HepG2 (cell line): ENCODE results near the gene SPDYE5. TPM values are rescaled to one million over a fixed set of nuclear protein-coding genes. Genes with fewer than 3 reads are reported as not detected.
A peak's percentile ranks its signal among the peaks of the same experiment; 100 is the strongest.
"Not testable (repeated sequence)": the region's sequence is repeated elsewhere in the genome, so short reads cannot be mapped to it uniquely, and the experiment has no call there.

Experiments used
- ATAC-seq: fragments of 200-7000 bp; cut with Tn5 transposase; 3 replicates; pipeline ENCODE4 v1.9.1; 2020; ENCODE audit warnings: mild to moderate bottlenecking, moderate library complexity
- BruUV-seq: library from RNA; stranded (reverse); fragments of 400-500 nt; replicated peaks from 2 replicates; lab custom pipeline; 2021; lab: Mats Ljungman, UMichigan
- CTCF ChIA-PET: fragments of 300-600 bp; formaldehyde crosslinking; extraction: SDS; loops from one replicate; lab custom pipeline; 2021; ENCODE audit warnings: low total read pairs, inconsistent platforms, low intra/inter-chr PET ratio; lab: Yijun Ruan, JAX
- POLR2A ChIA-PET: fragments of 350-600 bp; sonication (Branson Sonifier 250); formaldehyde crosslinking; loops from one replicate; lab custom pipeline; 2020; ENCODE audit warnings: antibody characterized with exemption, inconsistent platforms; lab: Yijun Ruan, JAX
- DNase-seq: peaks from one replicate; pipeline ENCODE4 v3.0.0-alpha.2; 2015; ENCODE audit warnings: low spot score
- FAIRE-seq: peaks from 3 replicates; lab custom pipeline; 2011; peaks lifted over from hg19 to GRCh38; lab: Jason Lieb, UNC
- H2AFZ ChIP-seq: one replicate; pipeline ENCODE4 v1.6.1; 2011; ENCODE audit warnings: low read length, inconsistent platforms
- H3K27ac ChIP-seq: fragments of 300-600 bp; 3 replicates; pipeline ENCODE4 v1.8.0; 2011; ENCODE audit warnings: mixed run types, mild to moderate bottlenecking, mixed read lengths, low read length, inconsistent platforms; ENCODE audit not compliant: insufficient read depth; ENCODE audit errors: extremely low read length
- H3K27me3 ChIP-seq, 2 experiments: fragments of 200-600 bp in 1 of 2; 2 replicates in 1 of 2; 3 replicates in 1 of 2; pipeline versions ENCODE4 v1.6.0 to v1.8.0; 2011; ENCODE audit warnings: low read length in 2 of 2, mild to moderate bottlenecking in 2 of 2, moderate library complexity in 2 of 2, inconsistent platforms in 1 of 2; ENCODE audit not compliant: insufficient read depth in 2 of 2, control insufficient read depth in 1 of 2
- H3K36me3 ChIP-seq, 2 experiments: fragments of 200-600 bp in 1 of 2; replicated peaks in 1 of 2; 2 replicates in 1 of 2; 3 replicates in 1 of 2; pipeline versions ENCODE4 v1.5.1 to v1.8.0; 2011; ENCODE audit warnings: low read length in 2 of 2, inconsistent platforms in 1 of 2; ENCODE audit not compliant: insufficient read depth in 2 of 2, control insufficient read depth in 1 of 2
- H3K4me1 ChIP-seq: 2 replicates; pipeline ENCODE4 v1.5.1; 2012; ENCODE audit warnings: low read length, inconsistent platforms; ENCODE audit not compliant: insufficient read depth
- H3K4me2 ChIP-seq: 2 replicates; pipeline ENCODE4 v1.6.0; 2011; ENCODE audit warnings: low read depth, low read length, inconsistent platforms
- H3K4me3 ChIP-seq, 3 experiments: fragments of 200-600 bp in 1 of 3; sonication (generic), shearing (Covaris generic) in 1 of 3; replicated peaks in 1 of 3; 2 replicates each; pipeline ENCODE4 v1.5.1; 2011 to 2016; ENCODE audit warnings: low read length in 3 of 3, inconsistent platforms in 2 of 3, low read depth in 2 of 3, mild to moderate bottlenecking in 2 of 3, control low read depth in 1 of 3, mixed read lengths in 1 of 3; ENCODE audit not compliant: insufficient read depth in 1 of 3
- H3K79me2 ChIP-seq: one replicate; pipeline ENCODE4 v1.6.1; 2011; ENCODE audit warnings: low read length, inconsistent platforms; ENCODE audit not compliant: insufficient read depth
- H3K9ac ChIP-seq: 2 replicates; pipeline ENCODE4 v1.6.0; 2011; ENCODE audit warnings: mild to moderate bottlenecking, low read depth, low read length, inconsistent platforms; ENCODE audit not compliant: insufficient read depth
- H3K9me3 ChIP-seq: 2 replicates; pipeline ENCODE4 v1.5.1; 2012; ENCODE audit warnings: mild to moderate bottlenecking, low read length
- H4K20me1 ChIP-seq: 2 replicates; pipeline ENCODE4 v1.6.0; 2011; ENCODE audit warnings: inconsistent platforms, mild to moderate bottlenecking, low read length, moderate library complexity; ENCODE audit not compliant: insufficient read depth
- AKAP8 ChIP-seq: sonication (generic); formaldehyde crosslinking; IDR thresholded peaks from 2 replicates; pipeline ENCODE4 v1.5.1; 2020; ENCODE audit warnings: mild to moderate bottlenecking, missing genetic modification reagents
- EED ChIP-seq: sonication (generic); formaldehyde crosslinking; IDR thresholded peaks from 2 replicates; pipeline ENCODE4 v1.5.0; 2020; ENCODE audit warnings: mild to moderate bottlenecking, missing genetic modification reagents
- ELF4 ChIP-seq: sonication (generic); formaldehyde crosslinking; IDR thresholded peaks from 2 replicates; pipeline ENCODE4 v1.5.0; 2020; ENCODE audit warnings: missing genetic modification reagents, mild to moderate bottlenecking, moderate library complexity, borderline replicate concordance
- TMF1 ChIP-seq: sonication (generic); formaldehyde crosslinking; IDR thresholded peaks from 2 replicates; pipeline ENCODE4 v1.8.1; 2022; ENCODE audit warnings: low read depth, missing genetic modification reagents
- ZBTB3 ChIP-seq: sonication (generic); formaldehyde crosslinking; IDR thresholded peaks from 2 replicates; pipeline ENCODE4 v1.4.0; 2020; ENCODE audit warnings: low read depth, mild to moderate bottlenecking, moderate library complexity, missing genetic modification reagents, borderline replicate concordance
- ZBTB42 ChIP-seq: sonication (generic); formaldehyde crosslinking; IDR thresholded peaks from 2 replicates; pipeline ENCODE4 v1.5.0; 2020; ENCODE audit warnings: mild to moderate bottlenecking, missing genetic modification reagents
- ZNF761 ChIP-seq: sonication (generic); formaldehyde crosslinking; conservative IDR thresholded peaks from 2 replicates; pipeline ENCODE4 v1.4.0; 2020; ENCODE audit warnings: mild to moderate bottlenecking, missing genetic modification reagents
- WGBS: methylation state at CpG from one replicate; pipeline ENCODE4 v1.1.6; 2017; ENCODE audit warnings: low lambda C conversion rate; 5-methylcytosine and 5-hydroxymethylcytosine counted together
- in situ Hi-C: cut with HindIII; loops from 2 replicates; pipeline ENCODE4 v1.10.0; 2017; ENCODE audit warnings: low pct_unique_long_range_greater_than_20kb; ENCODE audit not compliant: extremely low pct_ligation_motif_present
- intact Hi-C: fragments of 100-400 bp; cut with micrococcal nuclease; formaldehyde crosslinking; loops from one replicate; pipeline ENCODE4 v1.10.0; 2022; ENCODE audit not compliant: unreplicated experiment
- polyA plus RNA-seq, 8 experiments: library from polyadenylated mRNA; depleted of rRNA in 3 of 8; stranded (reverse) in 7 of 8; unstranded in 1 of 8; fragments of >200 nt; fragmentation: Illumina TruSeq in 4 of 8; extraction: Trizol in 4 of 8; gene quantifications; 2 replicates each; pipeline versions ENCODE4 v1.2.1 to v1.2.3, GENCODE V29; 2011 to 2016; ENCODE audit warnings: low read depth in 4 of 8, missing spikeins in 1 of 8, mixed read lengths in 1 of 8; ENCODE audit not compliant: insufficient read depth in 1 of 8
- total RNA-seq, 5 experiments: library from RNA; depleted of rRNA; stranded (reverse); fragments of >200 nt; fragmentation: Illumina TruSeq; extraction: Trizol; gene quantifications; 2 replicates each; pipeline ENCODE4 v1.2.3, GENCODE V29; 2016; ENCODE audit warnings: low read depth in 1 of 5
- TF ChIP-seq, protein P1 (sequence below): sonication (generic); formaldehyde crosslinking; IDR thresholded peaks from 2 replicates; pipeline ENCODE4 v1.5.1; 2020; ENCODE audit warnings: mild to moderate bottlenecking, missing genetic modification reagents, moderate library complexity
- TF ChIP-seq, protein P2 (sequence below), 2 experiments: fragments of 450-650 bp in 1 of 2; sonication (generic) in 1 of 2; formaldehyde crosslinking in 1 of 2; IDR thresholded peaks; 2 replicates each; pipeline versions ENCODE4 v1.6.1 to v1.8.0; 2016 to 2022; ENCODE audit warnings: antibody characterized with exemption in 1 of 2, mild to moderate bottlenecking in 1 of 2, missing genetic modification reagents in 1 of 2

The SPDYE5 gene
- total and polyA plus RNA-seq, 2 of the 13 experiments (the other 11 are each of a cell fraction or from before 2014, with no cell fraction given), result not detected

DNA sequence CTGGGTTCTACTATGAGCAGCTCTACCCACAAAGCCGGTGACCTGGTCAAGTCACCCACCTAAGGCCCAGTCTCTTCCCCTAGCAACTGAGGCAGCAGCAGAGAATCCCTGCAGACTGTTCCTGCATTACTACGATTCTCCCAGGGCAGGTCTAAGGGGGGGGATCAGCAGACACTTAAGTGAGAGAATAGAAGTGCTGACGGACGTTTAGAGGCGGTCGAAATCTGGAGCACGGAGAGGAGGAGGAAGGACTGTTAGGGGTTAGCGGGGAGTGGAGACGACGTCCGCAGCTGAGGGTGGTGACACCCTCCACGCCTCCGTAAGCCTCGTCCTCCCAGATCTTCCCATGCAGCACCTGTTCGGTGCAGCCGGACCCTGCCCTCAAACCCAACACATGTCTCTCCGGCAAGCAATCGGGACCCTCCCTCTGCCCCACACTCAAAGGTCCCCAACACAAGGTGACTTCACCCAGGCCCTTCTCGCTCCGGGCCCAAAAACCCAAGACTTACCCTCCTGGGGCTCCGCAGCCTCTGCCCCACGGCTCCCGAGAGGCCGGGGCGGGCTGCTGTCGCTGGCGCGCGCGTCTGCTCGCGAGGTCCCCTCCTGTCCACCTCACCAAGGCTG lies 6.7 kb upstream of the SPDYE5 start:
- TSS peak; percentile 41 for BruUV-seq
- FAIRE-seq, POLR2A ChIA-PET, H3K9me3 ChIP-seq, H3K27me3 ChIP-seq, CTCF ChIA-PET, intact Hi-C loops, H3K4me1 ChIP-seq, H4K20me1 ChIP-seq, H2AFZ ChIP-seq, in situ Hi-C loops, DNase-seq, H3K36me3 ChIP-seq: not testable (repeated sequence)
- peak overlapping the region; percentile 76 for H3K9ac ChIP-seq
- ATAC-seq, result peak; percentile 16
- peak overlapping the region; percentile 76 for H3K27ac ChIP-seq
- H3K4me2 ChIP-seq, result peak overlapping the region; percentile 51
- peak overlapping the region; percentile 83 to 86 (median 83); a peak in 5 of 6 replicates for H3K4me3 ChIP-seq
- H3K79me2 ChIP-seq, result peaks cover 16% of the 10 kb centered on the region
- WGBS, result 0% methylated on average over 9 of the region's 32 CpGs
- TF ChIP-seq ZBTB3 (CRISPR knock-in tag), result peak; percentile 8; the same call in 1 of the 2 replicates
- peak; percentile 11; the same call in 1 of the 2 replicates for TF ChIP-seq AKAP8 (CRISPR knock-in tag)
- TF ChIP-seq ELF4 (CRISPR knock-in tag), result 0 out of 2 replicates have a peak, but pooled peaks have one; percentile 7
- TF ChIP-seq, protein P1, sequence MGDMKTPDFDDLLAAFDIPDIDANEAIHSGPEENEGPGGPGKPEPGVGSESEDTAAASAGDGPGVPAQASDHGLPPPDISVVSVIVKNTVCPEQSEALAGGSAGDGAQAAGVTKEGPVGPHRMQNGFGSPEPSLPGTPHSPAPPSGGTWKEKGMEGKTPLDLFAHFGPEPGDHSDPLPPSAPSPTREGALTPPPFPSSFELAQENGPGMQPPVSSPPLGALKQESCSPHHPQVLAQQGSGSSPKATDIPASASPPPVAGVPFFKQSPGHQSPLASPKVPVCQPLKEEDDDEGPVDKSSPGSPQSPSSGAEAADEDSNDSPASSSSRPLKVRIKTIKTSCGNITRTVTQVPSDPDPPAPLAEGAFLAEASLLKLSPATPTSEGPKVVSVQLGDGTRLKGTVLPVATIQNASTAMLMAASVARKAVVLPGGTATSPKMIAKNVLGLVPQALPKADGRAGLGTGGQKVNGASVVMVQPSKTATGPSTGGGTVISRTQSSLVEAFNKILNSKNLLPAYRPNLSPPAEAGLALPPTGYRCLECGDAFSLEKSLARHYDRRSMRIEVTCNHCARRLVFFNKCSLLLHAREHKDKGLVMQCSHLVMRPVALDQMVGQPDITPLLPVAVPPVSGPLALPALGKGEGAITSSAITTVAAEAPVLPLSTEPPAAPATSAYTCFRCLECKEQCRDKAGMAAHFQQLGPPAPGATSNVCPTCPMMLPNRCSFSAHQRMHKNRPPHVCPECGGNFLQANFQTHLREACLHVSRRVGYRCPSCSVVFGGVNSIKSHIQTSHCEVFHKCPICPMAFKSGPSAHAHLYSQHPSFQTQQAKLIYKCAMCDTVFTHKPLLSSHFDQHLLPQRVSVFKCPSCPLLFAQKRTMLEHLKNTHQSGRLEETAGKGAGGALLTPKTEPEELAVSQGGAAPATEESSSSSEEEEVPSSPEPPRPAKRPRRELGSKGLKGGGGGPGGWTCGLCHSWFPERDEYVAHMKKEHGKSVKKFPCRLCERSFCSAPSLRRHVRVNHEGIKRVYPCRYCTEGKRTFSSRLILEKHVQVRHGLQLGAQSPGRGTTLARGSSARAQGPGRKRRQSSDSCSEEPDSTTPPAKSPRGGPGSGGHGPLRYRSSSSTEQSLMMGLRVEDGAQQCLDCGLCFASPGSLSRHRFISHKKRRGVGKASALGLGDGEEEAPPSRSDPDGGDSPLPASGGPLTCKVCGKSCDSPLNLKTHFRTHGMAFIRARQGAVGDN, result peak; percentile 61; the same call in 1 of the 2 replicates
- 0 out of 2 replicates have a peak, but pooled peaks have one; percentile 6 for TF ChIP-seq EED (CRISPR knock-in tag)
- peak; percentile 8; the same call in 1 of the 2 replicates for TF ChIP-seq ZNF761
- TF ChIP-seq, protein P2, sequence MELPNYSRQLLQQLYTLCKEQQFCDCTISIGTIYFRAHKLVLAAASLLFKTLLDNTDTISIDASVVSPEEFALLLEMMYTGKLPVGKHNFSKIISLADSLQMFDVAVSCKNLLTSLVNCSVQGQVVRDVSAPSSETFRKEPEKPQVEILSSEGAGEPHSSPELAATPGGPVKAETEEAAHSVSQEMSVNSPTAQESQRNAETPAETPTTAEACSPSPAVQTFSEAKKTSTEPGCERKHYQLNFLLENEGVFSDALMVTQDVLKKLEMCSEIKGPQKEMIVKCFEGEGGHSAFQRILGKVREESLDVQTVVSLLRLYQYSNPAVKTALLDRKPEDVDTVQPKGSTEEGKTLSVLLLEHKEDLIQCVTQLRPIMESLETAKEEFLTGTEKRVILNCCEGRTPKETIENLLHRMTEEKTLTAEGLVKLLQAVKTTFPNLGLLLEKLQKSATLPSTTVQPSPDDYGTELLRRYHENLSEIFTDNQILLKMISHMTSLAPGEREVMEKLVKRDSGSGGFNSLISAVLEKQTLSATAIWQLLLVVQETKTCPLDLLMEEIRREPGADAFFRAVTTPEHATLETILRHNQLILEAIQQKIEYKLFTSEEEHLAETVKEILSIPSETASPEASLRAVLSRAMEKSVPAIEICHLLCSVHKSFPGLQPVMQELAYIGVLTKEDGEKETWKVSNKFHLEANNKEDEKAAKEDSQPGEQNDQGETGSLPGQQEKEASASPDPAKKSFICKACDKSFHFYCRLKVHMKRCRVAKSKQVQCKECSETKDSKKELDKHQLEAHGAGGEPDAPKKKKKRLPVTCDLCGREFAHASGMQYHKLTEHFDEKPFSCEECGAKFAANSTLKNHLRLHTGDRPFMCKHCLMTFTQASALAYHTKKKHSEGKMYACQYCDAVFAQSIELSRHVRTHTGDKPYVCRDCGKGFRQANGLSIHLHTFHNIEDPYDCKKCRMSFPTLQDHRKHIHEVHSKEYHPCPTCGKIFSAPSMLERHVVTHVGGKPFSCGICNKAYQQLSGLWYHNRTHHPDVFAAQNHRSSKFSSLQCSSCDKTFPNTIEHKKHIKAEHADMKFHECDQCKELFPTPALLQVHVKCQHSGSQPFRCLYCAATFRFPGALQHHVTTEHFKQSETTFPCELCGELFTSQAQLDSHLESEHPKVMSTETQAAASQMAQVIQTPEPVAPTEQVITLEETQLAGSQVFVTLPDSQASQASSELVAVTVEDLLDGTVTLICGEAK (IDR thresholded peaks at IDR 0.05), result not testable (repeated sequence)
- TF ChIP-seq, protein P2 (CRISPR knock-in tag; IDR thresholded peaks at IDR 0.05), result 0 out of 2 replicates have a peak, but pooled peaks have one; percentile 5
- TF ChIP-seq ZBTB42 (CRISPR knock-in tag), result 0 out of 2 replicates have a peak, but pooled peaks have one; percentile 7
- 0 out of 2 replicates have a peak, but pooled peaks have one; percentile 17 for TF ChIP-seq TMF1 (CRISPR knock-in tag)
